ENCODE measurements around the gene RANBP2.
"Not testable (repeated sequence)": the region's sequence is repeated elsewhere in the genome, so short reads cannot be mapped to it uniquely, and the experiment has no call there.

Gene RANBP2

GRCh38 chr2:108719149-108720044, at the start of gene RANBP2:
Gene RANBP2, plus strand, starts transcription at chr2:108719482. Its CDS starts 125 bp downstream, at chr2:108719607.
- peak; percentile 57 for DNase-seq

DNA sequence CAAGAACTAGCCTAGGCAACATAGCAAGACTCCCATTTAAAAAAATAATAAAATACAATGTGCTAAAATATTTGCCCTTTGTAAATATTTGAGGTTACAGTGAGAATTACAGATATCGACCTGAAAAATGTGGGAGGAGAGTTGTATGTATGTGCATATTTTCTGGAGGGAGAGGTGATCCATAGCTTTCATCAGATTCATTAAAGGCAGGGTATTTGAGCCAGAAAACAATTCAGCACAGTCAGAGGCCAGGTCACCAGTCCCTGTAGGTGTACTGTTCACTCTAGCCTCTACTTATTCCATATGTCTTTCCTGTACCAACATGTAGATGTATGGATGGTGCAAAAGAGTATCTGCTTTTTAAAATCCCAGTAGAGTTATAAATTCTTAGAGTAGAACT, 49.0 kb upstream of the RANBP2 start:
- DNase-seq, result not testable (repeated sequence)

GRCh38 chr2:108672200-108672805, 47.0 kb upstream of the RANBP2 start:
- DNase-seq, result not testable (repeated sequence)

DNA sequence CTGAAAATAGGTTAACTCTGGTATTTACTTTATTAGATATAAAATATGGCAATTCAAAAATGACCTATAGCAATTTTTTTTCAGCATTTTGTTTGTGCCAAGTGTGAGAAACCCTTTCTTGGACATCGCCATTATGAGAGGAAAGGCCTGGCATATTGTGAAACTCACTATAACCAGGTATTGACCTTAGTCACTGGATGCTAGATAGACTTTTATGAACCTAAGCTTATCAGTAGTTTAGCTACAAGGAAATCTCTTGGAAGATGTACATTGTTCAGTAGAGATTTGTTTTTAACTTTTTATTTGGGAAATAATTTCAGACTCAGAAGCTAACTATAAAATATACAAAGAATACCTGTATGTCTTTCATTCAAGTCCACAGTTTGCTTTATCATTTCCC, 42.8 kb upstream of the RANBP2 start:
- DNase-seq, result not testable (repeated sequence)

DNA sequence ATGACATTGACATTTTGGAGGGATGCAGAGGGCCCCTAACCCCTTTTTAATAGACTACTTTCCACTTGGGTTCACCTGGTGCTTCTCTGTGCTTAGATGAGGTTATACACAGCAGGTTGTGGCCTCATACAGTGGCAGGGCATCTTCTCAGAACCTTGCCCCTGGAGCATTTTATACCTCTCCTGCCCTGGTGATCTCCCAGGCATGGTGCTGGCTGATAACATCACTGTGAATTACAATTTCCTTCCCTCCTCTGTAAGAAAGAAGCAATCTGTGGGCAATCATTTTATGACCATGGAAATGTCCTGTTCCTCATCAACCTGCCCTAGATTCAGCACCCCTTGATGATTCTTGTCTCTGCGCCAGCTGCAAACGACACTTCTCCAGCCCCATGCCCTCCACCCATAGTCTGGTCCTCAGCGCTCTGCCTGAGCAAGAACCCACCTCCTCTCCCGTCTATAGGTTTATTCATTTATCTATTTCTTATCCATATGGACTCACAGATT, 42.0 kb upstream of the RANBP2 start:
- not testable (repeated sequence) for DNase-seq

DNA sequence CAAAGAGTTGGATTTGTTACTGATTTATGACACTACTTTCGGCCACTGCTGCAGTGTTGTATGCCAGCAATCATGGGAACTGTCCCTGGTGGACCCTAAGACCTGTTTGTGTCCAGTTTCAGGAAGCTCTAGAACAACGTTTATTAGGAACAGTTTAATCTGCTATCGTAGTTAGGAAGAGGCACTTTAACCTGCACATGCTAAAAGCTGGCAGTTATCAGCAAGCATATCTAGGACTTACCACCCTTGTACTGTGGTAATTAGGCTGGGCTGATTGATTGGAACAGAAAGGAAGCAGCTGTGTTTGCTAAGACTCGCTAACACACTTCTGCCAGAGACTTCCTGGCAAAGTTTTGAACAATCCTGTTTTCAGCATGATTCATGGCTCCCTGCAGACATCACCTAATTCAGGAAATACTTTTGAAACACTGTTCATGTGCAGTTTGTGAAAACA, 41.1 kb upstream of the RANBP2 start:
- peak; percentile 21 for DNase-seq

GRCh38 chr2:108680805-108681204, 38.5 kb upstream of the RANBP2 start:
- DNase-seq, result not testable (repeated sequence)

DNA sequence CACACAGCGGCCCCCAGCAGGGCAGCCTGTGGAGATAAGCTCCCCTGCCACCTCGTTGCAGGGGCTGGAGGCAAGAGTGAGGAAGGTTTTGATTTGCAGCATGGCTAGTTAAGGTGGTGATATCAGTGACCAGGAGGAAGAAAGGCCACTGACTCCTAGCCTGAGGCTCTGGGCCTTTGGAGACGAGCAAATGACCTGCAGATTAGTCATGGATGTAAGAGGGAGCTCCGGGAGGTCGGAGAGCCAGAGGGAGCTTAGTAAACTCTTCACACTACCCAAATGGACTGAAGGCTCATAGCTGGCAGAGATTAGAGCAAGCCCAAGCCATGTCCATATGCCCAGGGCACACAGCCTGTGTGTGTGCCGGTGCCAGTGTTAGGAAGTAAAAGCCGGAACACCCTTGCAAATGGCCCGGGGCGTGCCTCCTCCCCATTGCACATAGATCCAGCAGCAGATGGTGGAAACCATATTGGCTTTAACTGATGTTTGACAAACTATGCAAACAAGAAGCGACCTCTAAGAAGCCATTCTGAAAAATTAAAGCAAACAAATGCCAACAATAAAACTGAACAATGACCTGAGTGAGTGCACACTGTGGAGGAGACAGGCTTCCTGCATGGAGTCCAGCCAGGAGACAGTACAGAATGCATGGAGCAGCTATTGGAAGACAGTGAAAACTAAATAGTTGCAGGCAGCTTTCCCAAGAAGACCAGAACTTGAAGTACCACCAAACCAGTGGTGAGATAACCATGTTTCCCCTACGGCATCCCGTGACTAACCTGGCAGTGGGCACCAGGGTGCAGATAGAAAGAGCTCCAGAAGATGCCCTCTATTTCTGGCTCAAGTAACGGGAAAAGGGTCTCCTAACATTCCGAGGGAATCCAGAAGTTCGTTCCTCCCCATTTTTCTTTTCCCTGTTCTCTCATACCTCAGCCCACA, 30.2 kb upstream of the RANBP2 start:
- DNase-seq, result not testable (repeated sequence)

DNA sequence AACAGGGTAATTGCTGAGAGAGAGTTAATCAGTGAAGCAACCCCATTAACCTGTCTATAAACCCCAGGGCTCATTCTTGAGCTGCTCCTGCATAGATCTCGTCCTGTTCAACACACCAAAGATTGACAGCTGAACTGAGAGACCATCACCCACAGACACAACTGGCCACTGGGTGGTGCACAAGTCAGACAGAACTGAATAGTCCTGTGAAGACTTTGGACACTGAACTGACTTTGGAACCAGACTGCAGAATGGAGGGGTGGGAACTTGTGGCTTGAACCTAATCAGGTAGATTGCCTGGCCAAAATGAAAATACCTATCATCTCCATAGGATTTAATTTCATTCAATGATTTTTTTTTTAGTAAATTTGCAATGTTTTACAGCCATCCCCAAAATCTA, 29.3 kb upstream of the RANBP2 start:
- not testable (repeated sequence) for DNase-seq

DNA sequence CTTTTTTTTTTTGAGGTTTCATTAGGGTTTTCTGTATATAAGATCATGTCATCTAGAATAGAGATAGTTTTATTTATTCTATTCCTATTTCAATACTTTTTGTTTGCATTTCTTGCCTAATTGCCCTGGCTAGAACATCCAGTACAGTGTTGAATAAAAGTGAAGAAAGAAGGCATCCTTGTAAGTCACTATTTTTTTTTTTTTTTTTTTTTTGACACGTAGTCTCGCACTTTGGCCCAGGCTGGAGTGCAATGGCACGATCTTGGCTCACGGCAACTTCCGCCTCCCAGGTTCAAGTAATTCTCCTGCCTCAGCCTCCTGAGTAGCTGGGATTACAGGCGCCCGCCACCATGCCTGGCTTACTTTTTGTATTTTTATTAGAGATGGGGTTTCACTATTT, 27.8 kb upstream of the RANBP2 start:
- DNase-seq, result no peak

- DNase-seq, result no peak
Observed at GRCh38 chr2:108701208-108701607, 18.1 kb upstream of the RANBP2 start.

- no peak for DNase-seq
Observed at GRCh38 chr2:108701806-108702205, 17.5 kb upstream of the RANBP2 start.

GRCh38 chr2:108704871-108705270, 14.4 kb upstream of the RANBP2 start:
- no peak for DNase-seq

DNA sequence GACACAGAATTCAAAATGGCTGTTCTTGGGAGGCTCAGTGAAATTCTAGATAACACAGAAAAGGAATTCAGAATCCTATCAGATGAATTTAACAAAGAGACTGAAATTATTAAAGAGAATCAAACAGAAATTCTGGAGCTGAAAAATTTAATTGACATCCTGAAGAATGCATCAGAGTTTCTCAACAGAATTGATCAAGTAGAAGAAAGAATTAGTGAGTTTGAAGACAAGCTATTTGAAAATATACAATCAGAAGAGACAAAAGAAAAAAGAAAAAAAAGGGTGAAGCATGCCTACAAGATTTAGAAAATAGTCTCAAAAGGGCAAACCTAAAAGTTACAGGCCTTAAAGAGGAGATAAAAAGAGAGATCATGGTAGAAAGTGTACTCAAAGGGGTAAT, 12.0 kb upstream of the RANBP2 start:
- DNase-seq, result no peak

- DNase-seq, result not testable (repeated sequence)
Observed at GRCh38 chr2:108716971-108717370, 2.3 kb upstream of the RANBP2 start.

DNA sequence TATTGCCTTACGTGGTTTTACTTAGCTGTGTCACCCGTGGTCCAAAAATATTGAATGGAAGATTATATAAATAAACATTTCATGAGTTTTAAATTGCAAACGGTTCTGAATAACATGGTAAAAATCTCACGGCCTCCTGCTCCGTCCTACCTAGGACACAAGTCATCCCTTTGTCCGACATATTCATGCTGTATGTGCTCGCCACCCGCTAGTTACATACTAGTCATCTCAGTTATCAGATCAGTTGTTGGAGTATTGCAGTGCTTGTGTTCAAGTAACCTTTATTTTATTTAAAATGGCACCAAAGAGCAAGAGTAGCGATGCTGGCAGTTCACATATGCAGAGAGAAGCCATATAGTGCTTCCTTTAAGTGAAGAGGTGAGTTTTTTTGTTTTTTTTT, 6.8 kb downstream of the RANBP2 start:
- not testable (repeated sequence) for DNase-seq

DNA sequence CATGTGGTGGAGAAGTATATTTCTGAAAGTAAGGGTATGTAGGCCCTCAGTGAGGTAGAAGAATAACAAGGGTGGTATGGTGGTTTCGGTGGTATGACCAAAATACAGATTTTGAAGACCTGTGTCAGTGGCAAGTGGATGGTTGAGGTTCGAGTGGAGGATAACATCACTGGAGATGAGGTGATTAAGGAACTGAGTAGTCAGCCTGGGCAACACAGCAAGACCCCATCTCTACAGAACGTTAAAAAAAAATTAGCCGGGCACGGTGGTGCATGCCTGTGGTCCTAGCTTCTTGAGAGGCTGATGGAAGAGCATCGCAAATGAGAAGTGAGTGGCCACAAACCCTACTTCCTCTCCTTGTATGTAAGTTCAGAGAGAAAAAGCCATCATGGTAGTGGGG, 15.4 kb downstream of the RANBP2 start:
- DNase-seq, result not testable (repeated sequence)

DNA sequence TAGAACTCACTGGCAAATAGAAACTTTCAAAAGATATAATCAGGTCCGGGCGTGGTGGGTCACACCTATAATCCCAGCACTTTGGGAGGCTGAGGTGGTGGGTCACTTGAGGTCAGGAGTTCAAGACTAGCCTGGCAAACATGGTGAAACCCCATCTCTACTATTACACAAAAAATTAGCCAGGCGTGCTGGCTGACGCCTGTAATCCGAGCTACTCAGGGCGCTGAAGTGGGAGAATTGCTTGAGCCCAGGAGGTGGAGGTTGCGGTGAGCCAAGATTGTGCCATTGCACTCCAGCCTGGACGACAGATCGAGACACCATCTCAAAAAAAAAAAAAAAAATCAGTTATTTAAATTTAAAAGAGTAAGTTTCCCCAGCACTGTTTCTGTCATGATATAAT, 38.7 kb downstream of the RANBP2 start:
- DNase-seq, result not testable (repeated sequence)

GRCh38 chr2:108762618-108763017, 43.3 kb downstream of the RANBP2 start:
- DNase-seq, result not testable (repeated sequence)

DNA sequence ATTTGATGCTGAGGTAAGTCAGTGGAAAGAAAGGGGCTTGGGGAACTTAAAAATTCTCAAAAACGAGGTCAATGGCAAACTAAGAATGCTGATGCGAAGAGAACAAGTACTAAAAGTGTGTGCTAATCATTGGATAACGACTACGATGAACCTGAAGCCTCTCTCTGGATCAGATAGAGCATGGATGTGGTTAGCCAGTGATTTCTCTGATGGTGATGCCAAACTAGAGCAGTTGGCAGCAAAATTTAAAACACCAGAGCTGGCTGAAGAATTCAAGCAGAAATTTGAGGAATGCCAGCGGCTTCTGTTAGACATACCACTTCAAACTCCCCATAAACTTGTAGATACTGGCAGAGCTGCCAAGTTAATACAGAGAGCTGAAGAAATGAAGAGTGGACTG, 47.4 kb downstream of the RANBP2 start:
- DNase-seq, result not testable (repeated sequence)

DNA sequence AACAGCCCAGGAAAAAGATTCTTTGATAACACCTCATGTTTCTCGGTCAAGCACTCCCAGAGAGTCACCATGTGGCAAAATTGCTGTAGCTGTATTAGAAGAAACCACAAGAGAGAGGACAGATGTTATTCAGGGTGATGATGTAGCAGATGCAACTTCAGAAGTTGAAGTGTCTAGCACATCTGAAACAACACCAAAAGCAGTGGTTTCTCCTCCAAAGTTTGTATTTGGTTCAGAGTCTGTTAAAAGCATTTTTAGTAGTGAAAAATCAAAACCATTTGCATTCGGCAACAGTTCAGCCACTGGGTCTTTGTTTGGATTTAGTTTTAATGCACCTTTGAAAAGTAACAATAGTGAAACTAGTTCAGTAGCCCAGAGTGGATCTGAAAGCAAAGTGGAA, 48.6 kb downstream of the RANBP2 start:
- not testable (repeated sequence) for DNase-seq

- no peak for DNase-seq
Observed at GRCh38 chr2:108776475-108776874, 57.2 kb downstream of the RANBP2 start.

DNA sequence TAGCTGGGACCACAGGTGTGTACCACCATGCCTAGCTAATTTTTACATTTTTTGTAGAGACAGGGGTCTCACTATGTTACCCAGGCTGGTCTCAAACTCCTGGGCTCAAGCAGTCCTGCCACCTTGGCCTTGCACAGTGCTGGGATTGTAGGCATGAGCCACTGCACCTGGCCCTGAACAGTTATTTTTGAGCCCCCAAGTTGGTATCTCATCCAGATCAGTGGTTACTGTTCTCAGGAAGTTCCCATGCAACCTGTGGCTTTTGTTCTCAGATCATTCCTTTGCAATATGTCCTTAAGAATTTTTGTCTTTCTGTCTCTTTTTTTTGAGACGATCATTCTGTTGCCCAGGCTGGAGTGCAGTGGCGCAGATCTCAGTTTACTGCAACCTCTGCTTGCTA, 59.6 kb downstream of the RANBP2 start:
- DNase-seq, result no peak
